SHP77 treated with DMSO at 0.1 percent for 48 hours (cell line): ENCODE measurements around the gene TADA2B.

Source experiments
- DNase-seq: peaks from one replicate; lab custom pipeline; 2025; lab: John Stamatoyannopoulos, UW

TADA2B gene, protein sequence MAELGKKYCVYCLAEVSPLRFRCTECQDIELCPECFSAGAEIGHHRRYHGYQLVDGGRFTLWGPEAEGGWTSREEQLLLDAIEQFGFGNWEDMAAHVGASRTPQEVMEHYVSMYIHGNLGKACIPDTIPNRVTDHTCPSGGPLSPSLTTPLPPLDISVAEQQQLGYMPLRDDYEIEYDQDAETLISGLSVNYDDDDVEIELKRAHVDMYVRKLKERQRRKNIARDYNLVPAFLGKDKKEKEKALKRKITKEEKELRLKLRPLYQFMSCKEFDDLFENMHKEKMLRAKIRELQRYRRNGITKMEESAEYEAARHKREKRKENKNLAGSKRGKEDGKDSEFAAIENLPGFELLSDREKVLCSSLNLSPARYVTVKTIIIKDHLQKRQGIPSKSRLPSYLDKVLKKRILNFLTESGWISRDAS

DNA sequence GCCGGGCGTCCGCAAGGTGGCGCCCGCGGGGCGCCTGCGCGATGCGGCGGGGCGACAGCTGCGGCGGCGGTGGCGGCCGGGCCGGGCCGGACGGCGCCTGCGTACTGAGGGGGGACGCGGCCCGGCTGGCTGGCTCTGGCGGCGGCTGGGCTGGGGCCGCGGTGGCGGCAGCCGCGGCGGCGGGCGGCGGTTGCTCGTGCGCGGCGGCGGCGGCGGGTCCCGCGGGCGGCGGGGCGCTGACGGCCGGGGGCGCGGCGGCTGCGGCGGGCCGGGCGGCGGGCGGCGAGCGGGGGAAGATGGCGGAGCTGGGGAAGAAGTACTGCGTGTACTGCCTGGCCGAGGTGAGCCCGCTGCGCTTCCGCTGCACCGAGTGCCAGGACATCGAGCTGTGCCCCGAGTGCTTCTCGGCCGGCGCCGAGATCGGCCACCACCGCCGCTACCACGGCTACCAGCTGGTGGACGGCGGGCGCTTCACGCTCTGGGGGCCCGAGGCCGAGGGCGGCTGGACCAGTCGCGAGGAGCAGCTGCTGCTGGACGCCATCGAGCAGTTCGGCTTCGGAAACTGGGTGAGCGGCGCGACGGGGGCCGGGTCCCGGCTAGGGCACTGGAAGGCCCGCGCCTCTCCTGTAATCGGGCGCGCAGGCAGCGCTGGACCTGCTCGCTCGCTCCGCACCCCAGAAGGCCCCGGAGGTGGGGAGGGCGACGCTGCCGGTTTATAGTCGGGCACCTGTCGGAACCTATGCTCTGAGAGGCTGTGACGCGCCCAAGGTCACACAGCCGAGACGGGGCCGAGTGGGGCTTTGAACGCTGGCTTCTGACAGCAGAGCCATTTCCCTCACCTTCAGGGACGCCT, at the start of gene TADA2B:
Gene TADA2B, plus strand, starts transcription at position 89 of the 853 bp plus-strand sequence. Its CDS starts 208 bp downstream, at position 297.
- DNase-seq, result no peak

DNA sequence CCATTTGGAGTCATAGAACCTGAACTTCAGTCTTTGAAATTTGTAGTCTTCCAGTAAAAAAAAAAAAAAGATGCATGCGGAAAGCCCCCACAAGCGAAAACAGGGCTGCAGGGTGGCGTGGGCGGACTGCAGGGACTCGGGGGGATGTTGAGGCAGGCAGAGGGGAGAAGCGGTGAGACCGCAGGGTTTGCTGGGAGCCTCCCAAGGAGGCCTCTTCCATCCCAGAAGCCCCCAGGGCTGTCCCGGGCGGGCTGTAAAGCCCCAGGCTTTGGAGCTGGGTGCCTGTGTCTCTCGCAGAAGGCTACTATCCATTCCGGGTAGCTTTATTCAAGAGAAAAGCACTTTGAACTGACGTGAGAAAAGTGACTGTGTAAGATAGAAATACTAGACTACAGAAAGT, 46.7 kb upstream of the TADA2B start:
- DNase-seq, result no peak

DNA sequence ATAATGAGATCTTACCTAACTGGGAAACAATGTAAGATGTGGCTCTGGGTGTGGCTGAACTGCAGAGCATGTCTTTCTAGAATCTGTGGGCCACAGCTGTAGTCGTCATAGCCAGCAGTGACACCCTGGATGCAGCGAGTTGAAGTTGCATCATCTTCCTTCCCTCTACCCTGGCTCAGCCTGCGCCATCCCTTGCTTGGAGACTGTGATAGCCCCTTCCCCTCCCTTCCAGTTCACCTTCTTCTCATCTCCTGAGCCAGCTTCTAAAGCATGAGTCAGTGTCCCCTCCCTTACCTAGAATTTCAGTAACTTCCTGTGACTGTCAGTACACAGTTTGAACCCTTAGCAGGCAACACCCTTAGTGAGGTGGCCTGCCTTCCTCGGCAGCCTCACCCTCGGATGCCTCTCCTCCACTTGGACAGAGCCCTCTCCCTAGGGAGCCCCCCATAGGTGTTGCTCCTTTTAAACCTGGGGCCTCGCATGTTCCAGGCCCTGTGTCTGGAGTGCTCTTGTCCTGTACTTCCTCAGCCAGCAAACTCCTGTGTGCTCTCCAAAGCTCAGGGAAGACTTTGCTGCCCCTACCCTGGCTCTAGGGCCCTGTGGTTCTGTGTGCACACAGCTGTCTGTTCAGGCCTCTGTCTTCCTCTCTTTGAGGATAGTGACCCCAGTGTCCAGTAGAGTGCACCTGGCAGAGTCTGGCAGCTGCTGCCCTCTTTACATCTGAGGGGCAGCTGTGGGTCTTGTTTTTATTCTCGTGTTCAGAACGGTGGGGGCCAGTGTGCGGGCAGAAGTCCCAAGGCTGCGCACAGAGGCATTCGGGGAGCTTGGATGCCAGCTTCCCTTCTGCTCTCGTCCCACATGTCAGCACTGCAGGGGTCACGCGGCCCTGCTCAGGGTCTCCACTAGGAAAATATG, 43.7 kb upstream of the TADA2B start:
- DNase-seq, result no peak

DNA sequence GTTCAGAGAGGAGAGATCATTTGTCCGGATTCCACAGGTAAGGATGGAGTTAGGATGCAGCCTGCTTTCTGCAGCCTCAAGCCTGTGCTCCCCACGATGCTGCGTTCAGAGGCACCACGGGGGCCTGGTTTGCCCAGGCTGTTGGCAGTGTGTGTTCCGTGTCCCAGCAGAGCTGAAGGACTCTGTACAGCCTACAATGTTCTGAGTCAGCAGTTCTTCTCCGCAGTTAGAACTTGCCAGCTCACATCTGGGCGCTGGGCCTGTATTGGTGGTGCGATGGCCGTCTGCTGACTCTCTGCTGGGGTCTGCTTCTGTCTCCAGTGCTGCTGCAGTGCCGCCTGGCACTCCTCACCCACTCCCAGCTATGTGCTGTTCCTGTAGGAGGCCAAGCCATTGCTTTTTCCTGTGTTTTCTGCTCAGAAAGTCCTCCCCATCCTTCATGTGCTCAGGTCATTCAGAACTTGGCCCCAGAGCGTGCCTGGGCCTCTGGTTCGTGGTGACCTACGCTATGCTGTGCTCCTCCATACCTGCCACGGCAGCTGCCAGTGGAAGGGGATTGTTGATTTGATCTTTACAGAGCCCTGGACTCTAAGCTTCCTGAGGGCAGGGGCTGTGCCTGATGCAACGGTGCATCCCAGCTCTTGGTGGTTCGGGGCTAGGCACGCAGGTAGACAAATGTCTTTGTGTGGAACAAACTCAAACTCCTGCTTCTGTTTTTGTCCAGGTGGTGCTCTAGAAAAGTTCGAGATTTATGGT, 42.6 kb upstream of the TADA2B start:
- DNase-seq, result no peak

DNA sequence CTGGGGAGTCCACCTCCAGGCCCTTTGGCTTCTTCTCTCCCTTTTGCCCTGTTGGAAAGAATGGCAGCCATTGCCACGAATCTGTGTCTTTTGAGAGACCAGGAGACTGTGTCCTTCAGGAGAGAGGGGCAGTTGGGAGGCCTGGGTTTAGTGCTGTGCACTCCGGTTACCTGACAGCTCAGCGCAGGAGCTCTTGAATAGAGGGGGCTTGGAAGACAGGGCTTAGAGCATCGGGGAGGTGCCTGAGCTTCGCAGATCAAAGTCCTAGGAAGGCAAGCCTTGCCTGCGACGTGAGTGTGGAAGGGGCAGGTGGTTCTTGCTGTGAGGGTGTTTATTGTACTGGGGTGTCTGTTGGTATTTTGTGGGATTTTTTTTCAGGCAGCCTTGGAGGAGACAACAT, 41.9 kb upstream of the TADA2B start:
- DNase-seq, result no peak

DNA sequence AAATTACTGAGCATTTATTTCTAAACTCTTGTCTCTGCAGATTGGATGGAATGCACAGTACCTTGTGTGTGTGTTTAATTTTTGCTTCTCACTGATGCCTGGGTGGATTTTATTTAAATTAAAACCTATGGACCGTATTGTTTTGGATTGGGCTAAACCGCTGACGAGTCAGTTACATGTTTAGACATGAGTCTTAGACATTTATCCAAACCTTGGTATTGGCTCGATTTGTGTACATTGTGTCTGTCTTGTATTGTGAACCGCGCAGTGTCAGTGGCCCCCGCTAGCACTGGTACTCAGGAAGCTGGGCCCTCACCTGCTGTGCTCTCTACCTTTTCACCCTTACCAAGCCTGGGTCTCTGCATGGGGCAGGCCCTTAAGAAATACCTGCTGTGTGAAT, 40.8 kb upstream of the TADA2B start:
- DNase-seq, result no peak

DNA sequence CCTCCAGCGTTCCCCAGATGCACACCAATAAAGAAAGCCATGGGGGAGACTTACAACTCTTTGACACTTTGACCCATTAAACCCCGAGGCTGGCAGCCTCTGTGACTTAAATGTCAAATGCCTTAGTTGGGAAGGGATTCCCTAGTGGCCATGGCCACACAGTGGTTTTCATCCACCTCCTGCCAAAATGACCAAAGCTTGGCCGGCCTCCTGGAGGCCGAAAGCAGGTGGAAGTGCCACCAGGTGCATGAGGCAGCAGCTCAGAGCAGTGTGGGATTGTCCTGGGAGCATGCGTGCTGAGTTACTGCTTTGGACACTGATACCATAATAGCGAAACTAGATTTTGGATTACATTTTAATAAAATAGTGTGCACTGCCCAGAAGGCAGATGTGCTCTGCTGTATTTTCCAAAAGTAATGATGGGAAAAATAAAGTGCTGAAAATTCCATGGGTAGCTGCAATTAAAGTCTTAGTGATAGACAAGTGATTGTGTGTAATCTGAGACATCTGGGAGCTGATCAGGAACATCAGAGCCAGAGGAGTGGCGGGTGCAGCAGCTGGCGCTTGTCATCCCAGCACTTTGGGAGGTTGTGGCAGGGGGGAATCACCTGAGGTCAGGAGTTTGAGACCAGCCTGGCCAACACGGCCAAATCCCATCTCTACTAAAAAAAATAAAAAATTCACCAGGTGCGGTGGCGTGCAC, 39.8 kb upstream of the TADA2B start:
- no peak for DNase-seq

DNA sequence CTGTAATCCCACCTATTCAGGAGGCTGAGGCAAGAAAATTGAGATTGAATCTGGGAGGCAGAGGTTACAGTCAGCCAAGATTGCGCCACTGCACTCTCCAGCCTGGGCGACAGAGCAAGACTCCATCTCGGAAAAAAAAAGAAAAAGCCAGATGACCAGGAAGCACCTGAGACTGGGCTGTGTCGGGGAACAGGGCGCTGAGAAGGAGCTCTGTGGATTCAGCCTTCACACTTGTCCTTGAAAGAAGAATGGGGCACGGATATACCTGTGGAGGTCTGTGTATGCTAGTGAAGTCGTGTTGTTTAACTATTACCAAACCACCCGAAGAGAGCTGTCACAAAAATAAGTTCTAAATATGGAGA, 39.3 kb upstream of the TADA2B start:
- no peak for DNase-seq

DNA sequence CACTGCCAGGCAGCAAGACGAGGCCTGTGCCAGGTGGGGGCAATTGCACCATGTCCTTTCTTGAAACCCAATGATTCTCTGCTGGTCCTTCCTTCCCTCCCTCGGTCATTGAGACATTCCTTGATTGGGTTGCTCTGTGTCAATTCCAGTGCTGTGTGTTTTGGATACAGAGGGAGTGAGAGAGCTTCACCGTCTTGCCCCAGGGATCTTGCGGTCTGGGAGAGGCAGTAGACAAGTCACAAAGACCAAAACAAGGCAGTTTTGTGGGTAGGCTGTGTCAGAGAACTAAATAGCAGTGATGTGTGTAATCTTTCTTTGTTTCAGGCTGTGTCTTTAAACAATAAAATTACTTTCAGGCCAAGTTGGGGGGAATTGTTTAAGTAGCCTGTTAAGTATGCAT, 38.8 kb upstream of the TADA2B start:
- DNase-seq, result no peak

DNA sequence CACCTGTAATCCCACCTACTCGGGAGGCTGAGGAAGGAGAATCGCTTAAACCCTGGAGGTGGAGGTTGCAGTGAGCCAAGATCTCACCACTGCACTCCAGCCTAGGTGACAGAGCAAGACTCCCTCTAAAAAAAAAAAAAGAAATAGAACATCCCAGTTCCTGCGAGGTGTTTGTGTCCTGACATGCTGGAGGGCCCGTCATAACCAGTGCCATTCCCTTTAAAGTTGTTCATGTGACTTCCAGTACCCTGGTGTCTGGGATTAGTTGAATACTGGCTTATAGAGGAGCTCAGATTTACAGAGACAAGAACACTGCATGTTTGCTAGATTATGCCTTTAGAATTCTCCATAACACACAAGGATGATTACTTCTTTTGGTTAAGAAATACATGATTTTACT, 37.6 kb upstream of the TADA2B start:
- DNase-seq, result no peak

DNA sequence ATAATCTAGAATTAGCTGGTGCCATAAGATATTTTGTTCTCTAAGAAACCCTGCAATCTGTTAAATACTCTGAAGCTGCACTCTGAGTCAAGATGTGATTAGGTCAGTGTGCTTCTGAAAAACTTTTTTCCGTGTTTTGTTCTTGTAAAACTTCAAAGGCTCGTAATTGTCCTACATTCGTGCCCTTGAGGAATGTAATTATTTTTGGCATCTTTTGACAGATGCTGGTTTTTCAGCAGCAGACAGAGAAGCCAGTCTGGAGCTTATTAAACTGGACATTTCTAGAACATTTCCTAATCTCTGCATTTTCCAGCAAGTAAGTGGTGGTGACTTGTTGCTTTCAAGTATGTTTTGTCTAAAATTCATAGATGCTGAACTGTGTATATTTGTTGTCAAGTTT, 36.8 kb upstream of the TADA2B start:
- no peak for DNase-seq

DNA sequence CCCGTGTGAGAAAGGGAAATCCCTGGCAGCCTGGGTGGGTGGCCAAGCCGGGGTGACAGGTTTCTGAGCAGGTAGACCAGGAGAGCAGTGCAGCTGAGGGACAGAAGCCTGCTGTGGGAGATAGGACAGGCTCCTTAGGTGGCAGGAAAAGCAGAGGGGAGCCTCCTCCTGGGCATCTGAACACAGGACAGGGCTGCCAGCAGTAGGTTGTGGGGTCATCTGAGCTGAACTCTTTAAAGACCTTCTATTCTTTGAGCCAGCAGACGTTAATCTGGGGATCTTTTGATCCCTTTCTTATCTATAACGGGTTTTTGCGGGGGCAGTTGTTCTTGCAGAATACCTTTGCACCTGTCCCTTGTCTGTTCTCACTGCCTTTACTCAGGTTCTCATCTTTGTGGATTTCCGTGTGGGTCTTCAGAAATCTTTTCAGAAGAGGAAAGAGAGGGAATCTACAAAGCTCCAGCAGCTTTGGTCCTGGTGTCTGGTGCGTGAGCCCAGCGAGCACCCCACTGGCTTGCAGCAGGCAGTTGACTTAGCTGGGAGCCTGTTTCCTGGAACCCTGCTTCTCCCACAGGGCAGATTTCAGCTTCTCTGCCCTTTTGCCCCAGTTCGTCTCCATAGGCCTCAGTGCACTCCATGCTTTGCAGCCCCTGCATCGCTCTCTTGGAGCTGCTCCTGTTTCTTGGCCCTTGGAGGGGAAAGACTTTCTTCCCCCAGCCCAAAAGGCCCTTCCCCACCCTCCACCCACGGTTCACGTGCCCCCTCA, 35.8 kb upstream of the TADA2B start:
- no peak for DNase-seq

DNA sequence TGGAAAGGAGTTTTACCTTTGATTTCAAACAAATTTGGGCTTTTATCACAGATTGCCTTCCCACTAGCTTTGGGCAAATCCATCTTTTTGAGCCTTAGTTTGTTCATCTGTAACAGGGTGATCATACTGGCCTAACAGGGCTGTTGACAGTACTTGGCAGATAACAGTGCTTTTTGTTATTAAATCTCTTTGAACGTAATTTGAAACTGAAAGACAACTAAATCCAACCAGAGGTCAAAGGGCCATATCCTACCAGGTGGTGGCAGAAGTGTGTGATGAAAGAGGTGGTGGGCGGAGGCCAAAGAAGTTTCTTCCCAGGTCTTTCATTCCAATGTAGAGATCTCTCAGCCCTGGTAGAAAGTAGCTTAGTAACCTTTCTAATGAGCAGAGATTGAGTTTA, 35.2 kb upstream of the TADA2B start:
- DNase-seq, result no peak

DNA sequence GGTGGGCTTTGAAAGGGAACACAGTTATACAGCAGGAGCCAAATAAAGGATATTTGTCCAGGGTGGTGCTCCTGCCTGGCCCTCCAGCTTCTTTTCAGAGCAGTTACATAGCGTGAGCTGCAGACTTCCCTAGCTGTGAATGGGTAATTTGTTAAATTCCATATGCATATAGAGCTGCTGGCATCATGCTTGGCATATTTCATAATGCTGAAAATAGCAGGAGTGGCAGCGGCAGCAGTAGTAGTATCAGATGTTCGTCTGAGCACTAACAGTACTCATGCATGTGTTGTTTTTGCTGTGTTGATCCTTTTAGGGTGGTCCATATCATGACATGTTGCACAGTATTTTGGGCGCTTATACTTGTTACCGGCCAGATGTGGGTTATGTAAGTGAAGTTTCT, 33.6 kb upstream of the TADA2B start:
- DNase-seq, result no peak

DNA sequence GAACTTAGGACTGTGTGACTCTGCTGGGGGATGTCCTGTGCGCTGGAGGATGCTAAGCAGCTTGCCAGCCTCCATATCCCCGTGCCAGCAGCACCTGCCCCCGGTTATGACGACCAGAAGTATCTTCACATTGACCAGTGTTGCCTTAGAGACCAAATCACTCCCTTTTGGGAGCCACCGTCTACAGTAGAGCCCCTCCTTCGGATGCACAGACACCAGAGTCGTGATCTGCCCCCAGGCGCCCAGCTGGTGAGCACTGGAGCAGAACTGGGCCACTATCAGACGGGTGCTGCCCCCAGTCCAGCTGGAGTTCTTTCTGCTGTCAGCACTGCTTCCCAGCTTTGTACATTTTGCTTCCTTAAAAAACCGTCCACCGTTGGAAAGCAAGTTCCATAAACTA, 30.0 kb upstream of the TADA2B start:
- DNase-seq, result no peak

DNA sequence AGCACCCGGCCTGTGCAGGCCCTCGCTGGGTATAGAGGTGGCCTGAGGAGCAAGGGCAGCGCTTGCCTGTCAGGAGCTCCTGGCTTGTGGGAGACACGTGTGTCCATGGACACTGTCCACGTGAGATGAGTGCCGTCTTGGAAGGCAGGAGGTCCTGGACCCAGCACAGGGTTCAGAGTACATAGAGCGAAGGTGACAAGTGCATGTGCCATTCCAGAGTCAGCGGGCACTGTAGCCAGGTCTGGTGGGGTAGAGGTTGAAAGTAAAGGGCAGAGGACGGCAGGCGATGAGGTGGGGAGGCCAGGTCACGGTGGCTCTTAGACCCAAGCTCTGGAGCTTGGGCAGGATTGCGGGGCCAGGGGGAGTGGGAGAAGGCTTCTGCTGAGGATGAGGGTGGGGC, 28.4 kb upstream of the TADA2B start:
- DNase-seq, result no peak

DNA sequence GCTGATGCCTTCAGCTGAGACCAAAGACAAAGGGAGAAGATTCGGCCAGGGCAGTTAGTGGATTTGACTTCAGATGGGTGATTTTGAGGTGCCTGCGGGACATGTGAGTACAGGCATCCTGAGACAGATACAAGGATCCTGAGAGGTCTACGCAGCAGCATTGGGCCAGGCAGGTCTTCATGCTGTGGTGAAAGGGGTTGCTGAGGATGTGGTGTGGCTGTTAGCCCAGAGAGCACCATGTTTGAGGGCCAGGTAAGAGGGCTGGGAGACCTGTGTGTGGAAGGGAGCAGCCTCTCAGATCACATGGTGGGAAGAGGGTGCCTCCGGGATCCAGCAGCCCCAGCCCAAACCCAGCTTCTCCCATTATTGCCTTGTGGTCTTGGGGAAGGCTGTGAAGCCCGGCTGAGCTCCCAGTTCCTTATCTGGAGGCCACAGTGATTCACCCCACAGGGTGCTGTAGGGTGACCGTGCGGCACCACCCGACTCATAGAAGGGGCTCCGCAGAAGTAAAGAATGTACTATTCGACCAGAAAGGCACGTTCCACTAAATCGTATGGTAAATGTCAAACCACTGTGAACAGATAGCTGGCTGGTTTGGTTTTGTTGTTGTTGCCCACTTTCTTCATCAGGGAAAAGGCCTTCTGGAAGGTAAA, 27.7 kb upstream of the TADA2B start:
- DNase-seq, result no peak

DNA sequence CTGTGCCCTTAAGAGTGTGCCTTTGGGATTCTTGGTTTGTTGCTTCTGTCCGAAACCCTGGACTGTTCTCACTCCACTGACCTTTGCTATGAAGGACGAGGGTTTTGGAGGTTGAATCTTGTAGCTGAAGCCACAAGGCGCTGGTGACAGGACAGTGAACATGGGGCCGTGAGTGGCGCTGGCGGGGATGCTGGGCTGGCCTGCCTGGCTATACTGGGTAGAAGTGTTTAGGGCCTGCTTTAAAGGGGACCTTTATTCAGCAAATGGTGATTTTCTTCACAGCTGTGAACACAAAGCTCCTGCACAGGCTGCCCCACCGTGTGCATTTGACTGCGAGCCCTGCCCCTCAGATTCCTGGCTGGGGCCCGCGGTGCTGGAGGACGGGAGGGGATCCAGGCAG, 27.1 kb upstream of the TADA2B start:
- no peak for DNase-seq

DNA sequence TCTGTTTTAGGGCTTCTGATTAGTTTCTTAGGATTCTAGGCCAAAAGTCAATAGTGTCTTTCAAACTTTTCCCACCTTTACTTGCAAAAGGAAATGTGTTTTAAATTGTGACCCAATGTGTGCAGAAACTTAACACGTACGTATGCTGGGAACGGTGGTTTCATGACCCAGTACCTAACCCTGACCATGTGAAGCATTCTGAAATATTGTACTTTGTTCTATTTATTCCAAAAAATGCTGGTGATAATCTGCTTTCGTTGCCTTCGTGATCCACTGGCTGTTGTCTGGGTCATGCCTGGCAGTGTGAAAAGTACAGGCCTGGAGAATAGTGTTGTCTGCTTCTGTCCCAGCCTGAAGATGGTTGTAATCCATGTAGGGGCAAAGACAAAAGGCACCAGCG, 26.7 kb upstream of the TADA2B start:
- no peak for DNase-seq
